T-cell (primary cell): ENCODE measurements around the gene KAT5. TPM values are rescaled to one million over a fixed set of nuclear protein-coding genes. Genes with fewer than 3 reads are reported as not detected.
"Not testable (repeated sequence)": the region's sequence is repeated elsewhere in the genome, so short reads cannot be mapped to it uniquely, and the experiment has no call there.

Experiments
- ATAC-seq, 4 experiments: fragments of 200-7000 bp in 3 of 4; fragments of 150-1000 bp in 1 of 4; cut with Tn5 transposase; replicated peaks in 1 of 4; 1 replicate in 3 of 4; 2 replicates in 1 of 4; pipeline ENCODE4 v1.10.0; 2021; ENCODE audit warnings: moderate library complexity in 3 of 4, mild to moderate bottlenecking in 2 of 4, moderate number of reproducible peaks in 1 of 4
- CTCF ChIA-PET, 2 donors: fragments of 300-600 bp; sonication (Branson Sonifier 250); formaldehyde crosslinking; loops; one replicate each; lab custom pipeline; 2022; ENCODE audit warnings: antibody characterized with exemption in 2 of 2; lab: Charles Lee
- POLR2A ChIA-PET, 2 donors: fragments of 300-600 bp; sonication (Branson Sonifier 250); formaldehyde crosslinking; loops; one replicate each; lab custom pipeline; 2022; ENCODE audit warnings: antibody characterized with exemption in 2 of 2; lab: Charles Lee
- DNase-seq, 35 experiments: peaks; one replicate each; pipeline versions ENCODE4 v3.0.0 to v3.0.0-alpha.2; 2013 to 2023
- H3K27ac ChIP-seq: one replicate; pipeline ENCODE4 v1.5.1; 2013; ENCODE audit warnings: low read length
- H3K27me3 ChIP-seq, 2 experiments: replicated peaks in 1 of 2; 1 replicate in 1 of 2; 2 replicates in 1 of 2; pipeline versions ENCODE4 v1.6.1 to v1.7.0; 2013; ENCODE audit warnings: low read length in 1 of 2, mixed read lengths in 1 of 2; ENCODE audit not compliant: control insufficient read depth in 2 of 2, insufficient read depth in 2 of 2; ENCODE audit errors: extremely low read depth in 1 of 2
- H3K36me3 ChIP-seq, 2 donors: 1 replicate in 1 of 2; 2 replicates in 1 of 2; pipeline versions ENCODE4 v1.6.1 to v1.7.0; 2013; ENCODE audit warnings: low read length in 1 of 2; ENCODE audit not compliant: control insufficient read depth in 2 of 2, insufficient read depth in 1 of 2; ENCODE audit errors: extremely low read depth in 1 of 2
- H3K4me1 ChIP-seq, 2 experiments: 1 replicate in 1 of 2; 2 replicates in 1 of 2; pipeline versions ENCODE4 v1.6.1 to v1.7.0; 2013; ENCODE audit warnings: low read length in 2 of 2, mixed read lengths in 1 of 2; ENCODE audit not compliant: insufficient read depth in 2 of 2, control insufficient read depth in 1 of 2; ENCODE audit errors: extremely low read depth in 1 of 2
- H3K4me3 ChIP-seq, 2 donors: 1 replicate in 1 of 2; 2 replicates in 1 of 2; pipeline versions ENCODE4 v1.5.1 to v1.7.0; 2013; ENCODE audit warnings: mild to moderate bottlenecking in 2 of 2, low read length in 1 of 2, moderate library complexity in 1 of 2; ENCODE audit not compliant: control insufficient read depth in 1 of 2; ENCODE audit errors: extremely low read depth in 1 of 2
- H3K9me3 ChIP-seq: 2 replicates; pipeline ENCODE4 v1.7.0; 2013
- H3K27ac Mint-ChIP-seq, 2 donors: one replicate each; pipeline ENCODE4 v1.8.0; 2020 to 2021; ENCODE audit warnings: mild to moderate bottlenecking in 2 of 2, mixed read lengths in 2 of 2
- H3K27me3 Mint-ChIP-seq, 2 donors: one replicate each; pipeline ENCODE4 v1.8.0; 2021 to 2022; ENCODE audit warnings: mixed read lengths in 2 of 2
- H3K36me3 Mint-ChIP-seq: one replicate; pipeline ENCODE4 v1.8.0; 2021; ENCODE audit warnings: mixed read lengths
- H3K4me1 Mint-ChIP-seq, 3 donors: one replicate each; pipeline ENCODE4 v1.8.0; 2020 to 2022; ENCODE audit warnings: mixed read lengths in 3 of 3, mild to moderate bottlenecking in 1 of 3
- H3K4me3 Mint-ChIP-seq, 3 donors: one replicate each; pipeline ENCODE4 v1.8.0; 2020 to 2022; ENCODE audit warnings: mild to moderate bottlenecking in 3 of 3, mixed read lengths in 3 of 3, moderate library complexity in 3 of 3
- H3K9me3 Mint-ChIP-seq, 3 donors: one replicate each; pipeline ENCODE4 v1.8.0; 2020 to 2022; ENCODE audit warnings: mixed read lengths in 3 of 3
- WGBS: methylation state at CpG from one replicate; pipeline ENCODE4 v1.1.5; 2013; ENCODE audit warnings: missing lambda C conversion rate; ENCODE audit not compliant: insufficient coverage; 5-methylcytosine and 5-hydroxymethylcytosine counted together
- total RNA-seq, 35 experiments: library from RNA in 6 of 35; stranded (reverse) in 6 of 35; fragments of 120-200 nt in 1 of 35; gene quantifications; one replicate each; pipeline versions ENCODE4 v1.2.1 to v1.2.4 and lab custom pipeline; 2013 to 2026

Gene KAT5
- total RNA-seq, 5 donors from 2014 or later (not counting 1 experiment from before 2014, with no cell fraction given): 99.9 to 111 (median 104) TPM

DNA sequence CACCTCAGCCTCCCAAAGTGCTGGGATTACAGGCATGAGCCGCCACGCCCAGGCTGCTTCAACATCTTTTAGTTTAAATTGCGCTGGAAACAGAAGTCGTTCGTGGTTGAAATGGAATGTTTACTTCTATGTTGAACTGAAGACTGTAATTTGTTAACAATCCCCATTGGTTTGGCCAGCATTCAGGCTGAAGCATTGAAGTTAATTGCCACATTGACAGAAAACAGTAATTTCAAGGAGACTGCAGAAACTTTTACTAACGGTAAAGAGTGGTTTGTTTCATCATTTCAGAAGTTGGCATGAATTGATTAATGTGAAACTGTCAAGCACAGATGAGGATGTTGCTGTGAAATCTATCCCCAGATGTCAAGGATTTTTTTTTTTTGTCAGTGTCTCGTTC lies 54.5 kb downstream of the KAT5 start:
- H3K4me3 ChIP-seq: no peak overlapping the region
- ChIA-PET POLR2A (no interaction called here), CTCF (interaction anchor here in 1 of 2 donors (0.7 kb wide), 1 partner anchor 67 kb away, joined by 3 read pairs; no protein-coding TSS in a partner anchor)
- ATAC-seq (no peak), DNase-seq (no peak)
- no peaks in the 10 kb centered on the region for H3K4me1 ChIP-seq
- no peak overlapping the region for H3K27ac Mint-ChIP-seq
- H3K27me3 Mint-ChIP-seq: no peaks in the 10 kb centered on the region
- H3K36me3 ChIP-seq: no peaks in the 10 kb centered on the region
- WGBS: 20% methylated on average over 1 of the region's 7 CpGs
- no peaks in the 10 kb centered on the region for H3K9me3 ChIP-seq
- no peaks in the 10 kb centered on the region for H3K9me3 Mint-ChIP-seq
- H3K4me1 Mint-ChIP-seq: peaks cover 3 to 11% (median 3%) of the 10 kb centered on the region in 3 donors
- no peak overlapping the region for H3K4me3 Mint-ChIP-seq
- H3K27me3 ChIP-seq: no peaks in the 10 kb centered on the region
- H3K36me3 Mint-ChIP-seq: no peaks in the 10 kb centered on the region
- H3K27ac ChIP-seq: no peak overlapping the region

DNA sequence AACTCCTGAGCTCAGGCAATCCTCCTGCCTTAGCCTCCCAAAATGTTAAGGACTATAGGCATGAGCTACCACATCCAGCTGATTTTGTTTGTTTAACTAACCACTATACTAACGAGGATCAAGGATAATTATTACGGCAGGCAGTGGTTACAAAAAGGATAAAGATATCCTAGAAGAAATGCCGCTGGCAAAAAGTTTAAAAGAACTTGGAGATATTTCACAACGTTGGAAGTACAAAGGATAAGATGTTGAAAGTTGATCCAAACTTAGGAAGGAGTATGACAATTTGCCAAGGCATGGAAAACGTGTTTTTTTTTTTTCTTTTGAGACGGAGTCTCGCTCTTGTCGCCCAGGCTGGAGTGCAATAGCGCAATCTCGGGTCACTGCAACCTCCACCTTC lies 55.4 kb downstream of the KAT5 start:
- no peaks in the 10 kb centered on the region for H3K9me3 ChIP-seq
- H3K4me3 Mint-ChIP-seq: no peak overlapping the region
- no peak overlapping the region for H3K27ac ChIP-seq
- H3K27me3 Mint-ChIP-seq: no peaks in the 10 kb centered on the region
- ChIA-PET CTCF (interaction anchor here (0.5 to 0.7 kb wide), 3 partner anchors 38 to 1904 kb away, joined by 3 to 7 read pairs (median 3); no protein-coding TSS in a partner anchor), POLR2A (interaction anchor here in 1 of 2 donors (0.7 kb wide), 1 partner anchor 59 kb away, joined by 6 read pairs; no protein-coding TSS in a partner anchor)
- H3K36me3 Mint-ChIP-seq: no peaks in the 10 kb centered on the region
- no peaks in the 10 kb centered on the region for H3K4me1 ChIP-seq
- H3K9me3 Mint-ChIP-seq: no peaks in the 10 kb centered on the region
- DNase-seq (no peak), ATAC-seq (no peak)
- WGBS: 77% methylated on average over 2 of the region's 10 CpGs
- no peaks in the 10 kb centered on the region for H3K36me3 ChIP-seq
- peaks cover 3 to 11% (median 3%) of the 10 kb centered on the region in 3 donors for H3K4me1 Mint-ChIP-seq
- H3K27ac Mint-ChIP-seq: no peak overlapping the region
- no peak overlapping the region for H3K4me3 ChIP-seq
- H3K27me3 ChIP-seq: no peaks in the 10 kb centered on the region

DNA sequence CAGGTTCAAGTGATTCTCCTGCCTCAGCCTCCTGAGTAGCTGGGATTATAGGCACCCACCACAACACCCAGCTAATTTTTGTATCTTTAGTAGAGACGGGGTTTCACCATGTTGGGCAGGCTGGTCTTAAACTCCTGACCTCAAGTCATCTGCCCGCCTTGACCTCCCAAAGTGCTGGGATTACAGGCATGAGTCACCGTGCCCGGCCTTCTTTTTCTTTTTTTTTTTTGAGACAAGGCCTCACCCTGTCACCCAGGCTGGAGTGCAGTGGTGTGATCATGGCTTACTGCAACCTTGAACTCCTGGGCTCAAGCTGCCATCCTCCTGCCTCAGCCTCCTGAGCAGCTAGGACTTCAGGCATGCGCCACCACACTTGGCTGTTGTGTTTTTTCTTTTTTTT lies 55.8 kb downstream of the KAT5 start:
- not testable (repeated sequence) for H3K36me3 Mint-ChIP-seq, H3K27ac Mint-ChIP-seq, H3K9me3 Mint-ChIP-seq, H3K4me3 Mint-ChIP-seq, H3K4me1 ChIP-seq, H3K36me3 ChIP-seq, DNase-seq, H3K27me3 Mint-ChIP-seq, H3K4me3 ChIP-seq, H3K27me3 ChIP-seq, H3K9me3 ChIP-seq, ATAC-seq, H3K27ac ChIP-seq
- WGBS: no CpG with 5 or more reads among the region's 5 CpGs
- ChIA-PET CTCF (interaction anchor here in 1 of 2 donors (0.7 kb wide), 1 partner anchor 1905 kb away, joined by 3 read pairs; no protein-coding TSS in a partner anchor), POLR2A (interaction anchor here in 1 of 2 donors (0.7 kb wide), 1 partner anchor 58 kb away, joined by 6 read pairs; no protein-coding TSS in a partner anchor)
- peaks cover 3 to 11% (median 3%) of the 10 kb centered on the region in 3 donors for H3K4me1 Mint-ChIP-seq

Other genes with a start within 250 kb of the KAT5 start
- gene MALAT1, start 213.2 kb upstream of the KAT5 start, total RNA-seq: over 10,000 TPM; 21,382 to 33,585 (median 22,045) TPM
- gene SCYL1, start 187.2 kb upstream of the KAT5 start, total RNA-seq: 10 to 100 TPM; 66.4 to 96.8 (median 76.8) TPM
- 100 to 1,000 TPM; 200 to 364 (median 284) TPM for gene LTBP3, start 153.9 kb upstream of the KAT5 start, total RNA-seq
- gene ZNRD2, start 141.8 kb upstream of the KAT5 start, total RNA-seq: 10 to 100 TPM; 32.5 to 36.9 (median 34.5) TPM
- 10 to 100 TPM; 36.3 to 72.9 (median 69.3) TPM for gene FAM89B, start 139.7 kb upstream of the KAT5 start, total RNA-seq
- gene EHBP1L1, start 136.2 kb upstream of the KAT5 start, total RNA-seq: 100 to 1,000 TPM; 115 to 170 (median 150) TPM
- 1 to 10 TPM; 2.3 to 8.0 (median 3.6) TPM for gene KCNK7, start 116.5 kb upstream of the KAT5 start, total RNA-seq
- gene MAP3K11, start 98.0 kb upstream of the KAT5 start, total RNA-seq: 100 to 1,000 TPM in 2 of 5 donors, 10 to 100 TPM in 3; 60.8 to 110 (median 84.0) TPM
- gene PCNX3, start 96.5 kb upstream of the KAT5 start, total RNA-seq: 10 to 100 TPM; 54.2 to 74.7 (median 66.8) TPM
- gene SIPA1, start 74.2 kb upstream of the KAT5 start, total RNA-seq: 100 to 1,000 TPM; 179 to 285 (median 200) TPM
- gene RELA, start 49.3 kb upstream of the KAT5 start, total RNA-seq: 100 to 1,000 TPM; 155 to 302 (median 172) TPM
- gene RNASEH2C, start 8.5 kb downstream of the KAT5 start, total RNA-seq: 10 to 100 TPM; 35.8 to 77.4 (median 70.7) TPM
- 10 to 100 TPM; 17.7 to 31.6 (median 30.1) TPM for gene AP5B1, start 68.7 kb downstream of the KAT5 start, total RNA-seq
- under 1 TPM in 2 of 5 donors, not detected in 3; 0.12 to 0.13 TPM for gene OVOL1, start 74.8 kb downstream of the KAT5 start, total RNA-seq
- gene SNX32, start 121.7 kb downstream of the KAT5 start, total RNA-seq: 1 to 10 TPM in 4 of 5 donors, under 1 TPM in 1; 0.26 to 1.4 (median 1.2) TPM
- gene CFL1, start 145.9 kb downstream of the KAT5 start, total RNA-seq: 100 to 1,000 TPM; 584 to 761 (median 636) TPM
- 100 to 1,000 TPM in 2 of 5 donors, 10 to 100 TPM in 3; 55.5 to 118 (median 95.6) TPM for gene MUS81, start 148.2 kb downstream of the KAT5 start, total RNA-seq
- gene EFEMP2, start 160.5 kb downstream of the KAT5 start, total RNA-seq: 10 to 100 TPM in 3 of 5 donors, 1 to 10 TPM in 2; 7.0 to 14.1 (median 10.2) TPM
- gene CTSW, start 167.6 kb downstream of the KAT5 start, total RNA-seq: 100 to 1,000 TPM in 1 of 5 donors, 10 to 100 TPM in 4; 45.3 to 127 (median 66.4) TPM
- 10 to 100 TPM; 30.2 to 47.1 (median 39.2) TPM for gene FIBP, start 176.2 kb downstream of the KAT5 start, total RNA-seq
- 10 to 100 TPM; 20.3 to 39.0 (median 37.4) TPM for gene CCDC85B, start 178.4 kb downstream of the KAT5 start, total RNA-seq
- 1 to 10 TPM in 2 of 5 donors, under 1 TPM in 3; 0.49 to 1.6 (median 0.65) TPM for gene FOSL1, start 188.1 kb downstream of the KAT5 start, total RNA-seq
- gene C11orf68, start 206.8 kb downstream of the KAT5 start, total RNA-seq: 10 to 100 TPM; 20.5 to 66.7 (median 63.3) TPM
- 100 to 1,000 TPM in 3 of 5 donors, 10 to 100 TPM in 2; 56.3 to 122 (median 107) TPM for gene DRAP1, start 207.2 kb downstream of the KAT5 start, total RNA-seq
- gene TSGA10IP, start 233.2 kb downstream of the KAT5 start, total RNA-seq: not detected
- 10 to 100 TPM; 70.9 to 95.2 (median 89.9) TPM for gene SART1, start 249.5 kb downstream of the KAT5 start, total RNA-seq